NCI-H82 (cell line): ENCODE measurements around the gene AHR.

Source experiments
- DNase-seq: peaks from one replicate; lab custom pipeline; 2025; lab: John Stamatoyannopoulos, UW

Gene AHR

GRCh38 chr7:17298102-17298839 is at the start of gene AHR:
AHR (plus strand) TSS chr7:17298652; CDS start chr7:17299265, 613 bp downstream.
- DNase-seq = peak; percentile 90

DNA sequence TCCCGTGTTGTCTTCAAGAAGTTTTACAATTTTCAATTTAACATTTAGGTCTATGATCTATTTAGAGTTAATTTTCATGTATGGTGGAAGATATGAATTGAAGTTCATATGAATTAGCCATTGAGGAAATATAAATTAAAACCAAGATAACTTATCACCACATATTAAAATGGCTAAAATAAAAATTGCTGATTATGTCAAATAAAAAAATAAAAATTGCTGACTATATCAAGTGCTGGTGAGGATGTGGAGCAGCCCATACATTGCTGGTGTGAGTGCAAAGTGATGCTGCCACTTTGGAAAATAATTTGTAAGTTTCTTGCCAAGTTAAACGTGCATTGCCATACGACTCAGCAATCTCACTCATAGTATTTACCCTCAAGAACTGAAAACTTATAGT is 44.6 kb upstream of the AHR start:
- no peak for DNase-seq

GRCh38 chr7:17255926-17256325 is 42.5 kb upstream of the AHR start:
- no peak for DNase-seq

DNA sequence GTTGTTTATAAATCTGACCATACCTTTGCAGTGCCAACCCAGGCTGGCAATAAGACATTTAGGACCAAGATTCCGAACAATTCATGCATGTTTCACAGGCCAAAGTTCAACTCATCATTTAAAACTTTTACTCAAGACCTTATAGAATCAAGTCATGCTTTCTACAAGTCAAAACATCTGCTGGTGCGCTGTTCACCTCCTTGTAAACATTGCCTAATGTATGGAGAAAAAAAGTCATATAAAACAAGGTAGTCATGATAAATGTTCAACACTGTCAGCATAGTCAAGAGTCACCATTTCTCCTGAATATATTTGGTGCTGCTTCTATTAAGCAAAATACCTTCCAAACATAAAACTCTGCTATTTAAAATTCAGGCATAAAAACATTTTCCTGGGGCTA is 42.1 kb upstream of the AHR start:
- no peak for DNase-seq

- DNase-seq = no peak
Observed at GRCh38 chr7:17266565-17266964, 31.9 kb upstream of the AHR start.

DNA sequence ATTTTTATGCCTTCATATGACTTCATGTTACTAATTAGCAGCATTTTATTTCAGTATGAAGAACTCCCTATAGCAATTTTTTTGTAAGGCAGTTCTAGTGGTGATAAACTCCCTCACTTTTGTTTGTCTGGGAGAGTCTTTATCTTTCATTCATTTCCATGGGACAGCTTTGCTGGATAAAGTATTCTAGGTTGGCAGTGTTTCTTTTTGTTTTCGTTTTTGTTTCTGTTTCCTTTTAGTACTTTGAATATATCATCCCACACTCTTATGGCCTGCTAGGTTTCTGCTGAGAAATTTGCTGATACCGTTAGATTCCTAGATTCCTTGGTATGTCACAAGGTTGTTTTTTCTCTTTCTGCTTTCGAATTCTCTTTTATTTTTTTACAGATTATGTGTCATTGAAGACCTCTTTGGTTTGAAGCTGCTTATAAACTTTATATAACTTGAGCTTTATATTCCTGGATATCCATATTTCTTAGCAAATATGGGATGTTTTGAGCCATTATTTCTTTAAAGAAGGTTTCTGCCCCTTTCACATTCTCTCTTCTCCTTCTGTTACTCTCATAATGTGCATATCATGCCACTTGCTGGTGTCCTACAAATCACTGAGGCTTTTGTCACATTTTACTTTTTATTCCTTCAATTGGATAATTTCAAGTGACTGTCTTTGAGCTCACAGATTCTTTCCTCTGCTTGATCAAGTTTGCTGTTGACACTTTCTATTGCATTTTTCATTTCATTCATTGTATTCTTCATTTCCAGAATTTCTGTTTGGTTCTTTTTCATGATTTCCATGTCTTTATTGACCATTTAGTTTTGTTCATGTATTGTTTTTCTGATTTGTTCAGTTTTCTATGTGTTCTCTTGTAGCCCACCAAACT is 28.9 kb upstream of the AHR start:
- no peak for DNase-seq

GRCh38 chr7:17274551-17275245 is 23.8 kb upstream of the AHR start:
- no peak for DNase-seq

- no peak for DNase-seq
Observed at GRCh38 chr7:17275749-17276671, 22.4 kb upstream of the AHR start.

- DNase-seq = no peak
Observed at GRCh38 chr7:17279061-17279460, 19.4 kb upstream of the AHR start.

- DNase-seq = peak; percentile 87
Observed at GRCh38 chr7:17289074-17289645, 9.3 kb upstream of the AHR start.

DNA sequence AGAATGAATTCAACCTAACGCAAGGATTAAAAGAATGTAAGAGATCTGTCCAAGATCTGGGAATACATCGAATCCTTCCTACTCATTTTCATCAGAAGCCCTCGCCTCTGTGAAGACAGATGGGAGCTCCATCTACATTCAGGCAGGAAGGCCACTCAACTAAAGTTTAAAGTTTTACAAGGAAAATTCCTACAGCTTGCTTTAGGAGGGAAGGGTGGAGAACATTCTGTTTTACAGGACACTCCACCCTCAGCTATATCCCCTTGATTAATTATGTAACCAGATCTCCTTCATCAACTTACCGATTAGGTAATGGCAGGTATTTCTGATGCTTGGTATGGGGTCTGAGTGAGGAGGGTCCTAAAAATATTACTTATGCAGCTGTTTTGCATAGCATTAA is 5.6 kb upstream of the AHR start:
- DNase-seq = peak; percentile 6

DNA sequence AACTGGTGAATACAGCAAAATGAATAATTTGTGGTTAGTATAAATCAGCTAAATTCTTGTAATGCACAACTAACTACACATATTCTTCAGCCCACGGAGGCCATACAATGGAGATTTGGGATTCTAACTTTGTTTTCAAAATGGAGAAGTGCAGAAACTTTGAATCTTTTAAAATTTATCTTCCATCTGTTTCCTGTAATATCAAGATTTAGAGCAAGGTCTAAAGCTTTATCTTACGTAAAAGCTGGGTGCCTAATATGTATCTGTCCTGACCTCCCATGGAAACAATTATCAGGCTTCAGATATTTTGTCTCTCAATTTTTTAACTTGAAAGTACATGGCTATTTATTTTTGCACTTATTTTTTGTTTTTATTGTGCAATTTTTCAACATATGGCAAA is 5.0 kb upstream of the AHR start:
- DNase-seq = no peak

DNA sequence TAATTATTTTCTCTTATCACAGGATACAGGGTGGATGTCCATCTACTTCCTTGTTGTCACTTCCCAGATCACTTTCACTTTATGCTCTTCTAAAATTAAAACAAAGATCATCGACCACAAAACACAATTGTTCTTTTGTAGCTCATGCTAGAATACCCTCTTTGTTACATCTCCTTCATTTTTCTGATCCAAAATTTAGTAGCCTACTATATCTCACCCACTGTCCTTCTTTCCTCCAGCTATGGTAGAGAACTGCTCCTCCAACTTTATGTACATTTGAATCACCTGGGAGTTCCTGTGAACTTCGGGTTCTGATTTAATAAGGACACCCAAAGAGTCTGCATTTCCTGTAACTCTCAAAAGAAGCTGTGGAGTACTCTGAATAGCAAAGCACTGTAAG is 1.2 kb upstream of the AHR start:
- no peak for DNase-seq

GRCh38 chr7:17298840-17299482 is 509 bp downstream of the AHR start:
- DNase-seq = peak; percentile 58

GRCh38 chr7:17299483-17299991 is 1.1 kb downstream of the AHR start:
- DNase-seq = peak; percentile 58

DNA sequence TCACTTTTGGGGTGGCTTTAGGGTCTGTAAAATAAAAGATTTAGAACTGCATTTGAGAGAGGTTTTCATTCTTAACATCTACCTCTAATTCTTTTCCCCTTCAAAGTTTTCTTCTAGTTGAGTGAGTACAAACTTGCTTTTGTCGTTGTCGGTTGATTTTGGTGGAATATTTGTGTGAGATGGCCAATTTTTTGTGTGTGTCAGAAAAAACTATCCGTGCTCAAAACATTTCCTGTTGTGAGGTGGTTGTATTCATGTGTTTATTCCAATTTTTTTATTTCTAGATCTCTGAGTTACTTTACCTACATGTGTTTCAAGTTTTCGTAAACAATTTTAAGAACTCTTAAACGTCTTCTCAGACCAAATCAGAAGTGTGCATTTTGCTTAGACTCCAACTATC is 1.6 kb downstream of the AHR start:
- no peak for DNase-seq

DNA sequence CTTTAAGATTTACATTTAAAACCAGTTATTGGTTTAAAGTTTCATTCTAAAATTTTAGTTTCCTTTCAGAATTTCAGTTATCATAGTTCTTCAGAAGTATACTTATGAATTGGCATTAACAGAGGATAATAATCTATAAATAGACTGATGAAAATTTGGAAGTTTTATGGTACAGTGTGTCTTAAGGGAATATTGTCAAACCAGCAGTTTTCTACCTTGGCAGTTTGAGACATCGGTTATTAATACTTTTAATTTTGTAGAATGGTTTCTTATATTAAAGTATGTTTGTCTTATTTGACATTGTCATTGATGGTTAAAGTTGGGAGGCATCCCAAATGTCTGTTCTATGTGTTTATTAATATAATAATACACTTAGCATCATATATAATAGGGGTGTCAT is 2.0 kb downstream of the AHR start:
- DNase-seq = no peak

- peak; percentile 67 for DNase-seq
Observed at GRCh38 chr7:17301471-17302456, 3.3 kb downstream of the AHR start.

- DNase-seq = no peak
Observed at GRCh38 chr7:17302575-17303142, 4.2 kb downstream of the AHR start.
